RPMI8226 (cell line): ENCODE data around the gene SMC5.
"Not testable (repeated sequence)": the region's sequence is repeated elsewhere in the genome, so short reads cannot be mapped to it uniquely, and the experiment has no call there.

Experiments
- DNase-seq: peaks from one replicate; pipeline ENCODE4 v3.0.0-alpha.2; 2015

The SMC5 gene

DNA sequence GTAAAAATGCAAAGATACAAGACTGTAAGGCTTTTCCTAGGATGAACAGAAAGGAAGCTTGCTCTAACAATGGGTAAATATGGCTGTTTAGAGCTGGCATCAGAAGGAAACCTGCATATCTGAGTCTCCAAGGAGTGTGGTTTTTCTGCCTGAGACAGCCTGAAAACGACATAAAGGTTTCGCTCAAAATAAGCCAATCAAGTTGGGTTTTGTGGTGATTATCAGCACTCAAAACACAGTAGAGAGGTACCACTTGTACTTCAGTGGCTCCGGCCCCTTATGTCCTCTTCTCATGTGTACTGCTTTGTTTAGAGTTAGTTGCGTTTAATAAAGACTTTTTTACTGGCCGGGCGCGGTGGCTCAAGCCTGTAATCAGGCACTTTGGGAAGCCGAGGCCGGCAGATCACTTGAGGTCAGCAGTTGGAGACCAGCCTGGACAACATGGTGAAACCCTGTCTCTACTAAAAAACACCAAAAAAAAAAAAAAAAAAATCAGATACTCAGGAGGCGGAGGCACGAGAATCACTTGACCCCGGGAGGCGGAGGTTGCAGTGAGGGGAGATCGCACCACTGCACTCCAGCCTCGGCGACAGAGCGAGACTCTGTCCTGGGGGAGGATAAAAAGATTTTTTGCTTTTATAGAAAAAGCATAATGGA is 116.3 kb downstream of the SMC5 start:
- DNase-seq = no peak

DNA sequence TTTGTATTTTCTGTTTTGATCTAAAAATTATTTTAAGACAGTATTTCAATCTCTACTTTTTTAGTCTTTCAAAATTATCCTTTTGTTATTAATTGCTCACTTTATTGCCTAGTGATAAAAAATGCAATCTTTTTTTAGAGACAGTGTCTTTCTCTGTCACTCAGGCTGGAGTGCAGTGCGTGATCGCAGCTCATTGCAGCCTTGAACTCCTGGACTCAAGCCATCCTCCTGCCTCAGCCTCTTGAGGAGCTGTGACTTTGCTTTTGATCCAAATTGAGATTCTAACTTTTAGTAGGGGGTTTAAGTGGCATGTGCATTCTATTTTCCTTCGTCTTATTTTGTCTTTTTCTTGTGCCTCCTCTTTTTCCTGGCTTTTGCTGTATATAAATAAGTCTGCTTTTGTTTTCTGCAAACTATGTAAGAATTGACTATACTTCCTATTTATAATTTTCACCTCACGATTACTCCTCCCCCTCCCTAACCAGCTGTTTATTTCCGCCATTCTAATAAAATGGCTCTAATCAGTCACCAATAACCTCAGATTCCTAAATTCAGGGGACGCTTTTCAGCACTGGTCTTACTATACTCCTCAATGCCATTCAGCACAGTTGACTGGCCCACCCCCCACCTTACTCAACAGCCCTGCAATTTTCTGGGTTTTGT is 123.4 kb downstream of the SMC5 start:
- no peak for DNase-seq

DNA sequence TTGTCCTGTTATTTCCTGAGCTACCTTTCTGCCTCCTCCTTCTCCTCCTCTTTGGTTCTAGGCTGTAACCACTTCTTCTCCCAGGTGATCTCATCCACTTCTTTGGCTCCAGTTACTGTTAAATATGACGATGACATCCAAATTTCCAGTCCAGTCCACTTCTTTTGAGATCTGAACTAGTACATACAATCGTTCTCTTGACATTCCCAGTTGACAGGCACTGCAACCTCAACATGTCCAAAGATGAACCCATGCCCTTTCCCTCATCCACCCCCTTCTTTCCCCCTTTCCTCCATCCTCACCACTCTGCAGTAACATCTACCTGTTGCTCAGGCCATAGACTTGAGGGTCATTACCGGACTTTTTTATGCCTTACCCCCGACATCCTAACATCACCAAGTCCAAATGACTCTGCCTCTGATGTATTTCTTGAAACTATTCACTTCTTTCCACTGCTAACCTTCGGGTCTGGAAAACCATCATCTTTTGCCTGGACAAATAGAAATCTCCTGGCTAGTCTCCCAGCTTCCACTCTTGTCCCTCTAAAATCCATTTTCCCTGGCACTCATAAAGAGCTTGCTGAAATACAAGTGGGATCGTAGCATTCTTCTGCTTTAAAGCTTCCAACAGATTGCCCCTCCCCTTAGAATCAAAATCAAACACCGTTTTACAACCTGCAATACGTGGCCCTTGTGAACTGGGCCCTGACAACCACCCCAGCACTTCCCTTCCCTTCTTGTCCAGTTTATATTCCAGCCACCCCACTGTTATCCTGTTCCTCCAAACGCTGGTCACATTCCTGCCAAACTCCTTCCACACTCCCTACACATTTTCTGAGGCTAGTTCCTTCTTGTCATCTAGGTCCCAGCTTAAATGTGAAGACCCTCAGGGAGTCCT is 124.2 kb downstream of the SMC5 start:
- DNase-seq = no peak

DNA sequence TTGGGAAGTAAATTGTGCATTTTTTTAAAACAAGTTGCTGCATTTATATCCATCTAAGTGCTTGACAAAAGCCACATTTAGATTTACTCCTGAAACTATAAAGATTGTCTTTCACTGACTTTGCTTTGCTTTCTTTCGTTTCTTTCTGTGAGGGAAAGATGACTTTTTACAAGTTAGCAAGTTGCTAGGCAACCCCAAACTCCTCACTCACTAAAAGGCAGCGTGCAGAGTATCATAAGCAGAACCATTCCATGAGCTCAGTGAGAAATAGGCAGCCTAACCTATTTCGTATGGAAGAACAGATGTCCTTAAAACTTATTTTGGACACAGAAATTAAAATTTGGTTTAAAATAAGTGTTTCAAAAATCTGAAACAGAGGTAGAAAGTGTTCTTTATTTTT is 126.6 kb downstream of the SMC5 start:
- DNase-seq = no peak

DNA sequence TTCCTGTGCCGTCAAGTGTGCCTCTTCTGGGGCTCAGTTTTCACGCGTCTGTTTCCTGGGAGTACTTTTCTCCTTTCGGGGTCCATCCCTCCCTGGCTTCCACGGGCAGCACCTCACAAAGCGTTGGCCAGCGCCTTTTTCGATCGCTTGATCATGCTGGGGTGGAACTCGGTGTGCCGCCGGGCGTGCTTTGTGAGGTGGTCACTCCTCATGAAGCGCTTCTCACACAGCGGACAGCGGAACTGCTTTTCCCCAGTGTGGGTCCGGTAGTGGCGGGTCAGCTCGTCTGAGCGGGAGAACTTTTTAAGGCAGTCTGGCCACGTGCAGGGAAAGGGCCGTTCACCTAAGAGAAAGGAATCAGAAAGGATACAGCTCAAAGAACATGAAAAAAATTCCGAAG is 128.9 kb downstream of the SMC5 start:
- DNase-seq = no peak

- DNase-seq = no peak
These were observed 130.4 kb downstream of the SMC5 start for GRCh38 chr9:70389188-70389587.

DNA sequence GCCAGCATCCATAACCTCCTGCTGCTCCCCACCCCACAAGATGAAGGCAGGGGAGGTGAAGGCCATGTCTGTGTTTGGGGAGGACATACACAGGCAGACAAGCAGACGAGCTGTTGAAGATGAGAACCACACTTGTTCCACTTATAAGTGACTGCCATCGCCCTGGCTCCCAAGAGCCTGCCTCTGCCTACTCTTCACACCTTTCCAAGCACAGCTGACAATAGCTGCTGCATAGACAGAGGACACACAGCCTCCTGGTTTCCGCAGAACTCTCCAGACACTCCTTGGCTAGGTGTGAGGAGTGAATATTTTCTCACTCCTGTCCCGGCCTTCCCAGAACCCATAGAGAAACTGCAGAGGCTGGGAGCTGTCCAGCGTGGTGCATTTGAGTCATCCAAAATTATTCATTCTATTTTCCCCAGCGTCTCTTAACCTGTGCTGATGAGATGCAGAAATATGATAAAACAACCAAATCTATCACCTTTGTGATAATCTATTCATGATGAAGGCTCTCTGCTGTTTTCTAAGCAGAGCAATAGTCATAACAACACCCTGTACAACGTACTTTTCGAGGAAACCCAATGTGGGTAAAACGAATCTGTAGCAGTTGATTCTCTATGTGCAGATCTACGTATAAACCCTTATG is 131.0 kb downstream of the SMC5 start:
- no peak for DNase-seq

DNA sequence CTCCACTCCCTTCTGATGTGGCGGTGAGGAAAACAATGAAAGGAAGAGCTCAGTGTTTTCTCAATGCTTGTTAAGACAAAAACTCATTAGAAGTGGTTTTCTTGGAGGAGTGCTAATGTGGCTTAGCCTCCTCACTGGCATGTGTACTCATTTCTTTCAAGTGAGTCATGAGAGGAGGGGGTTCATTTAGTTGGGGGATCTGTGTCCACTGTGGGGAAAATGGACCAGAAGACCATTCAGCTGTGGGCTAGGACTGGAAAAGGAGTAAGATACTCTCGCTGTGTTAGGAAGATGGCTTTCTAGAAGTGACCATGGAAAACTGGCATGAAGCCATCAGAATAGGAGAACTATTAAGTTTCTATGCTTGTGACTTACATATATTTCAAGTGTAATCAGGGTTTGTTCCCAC is 132.2 kb downstream of the SMC5 start:
- no peak for DNase-seq

DNA sequence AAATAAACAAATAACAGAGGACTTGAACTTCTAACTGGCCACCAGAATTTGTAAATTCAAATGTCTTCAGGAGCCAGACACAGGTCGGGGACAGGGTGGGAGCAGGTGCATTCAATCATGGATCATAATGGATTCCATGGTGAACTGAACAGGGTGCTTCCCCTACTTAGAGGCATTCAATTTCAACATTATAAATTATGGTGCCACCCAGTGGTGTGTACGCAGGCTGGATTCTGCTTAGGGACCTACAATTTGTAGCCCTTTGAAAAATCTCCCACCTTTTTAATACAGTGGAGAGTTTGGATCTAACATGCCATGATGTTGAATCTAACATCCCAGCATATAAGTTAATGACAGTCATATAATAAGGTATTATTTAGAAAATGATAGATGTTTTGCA is 133.4 kb downstream of the SMC5 start:
- DNase-seq = no peak

DNA sequence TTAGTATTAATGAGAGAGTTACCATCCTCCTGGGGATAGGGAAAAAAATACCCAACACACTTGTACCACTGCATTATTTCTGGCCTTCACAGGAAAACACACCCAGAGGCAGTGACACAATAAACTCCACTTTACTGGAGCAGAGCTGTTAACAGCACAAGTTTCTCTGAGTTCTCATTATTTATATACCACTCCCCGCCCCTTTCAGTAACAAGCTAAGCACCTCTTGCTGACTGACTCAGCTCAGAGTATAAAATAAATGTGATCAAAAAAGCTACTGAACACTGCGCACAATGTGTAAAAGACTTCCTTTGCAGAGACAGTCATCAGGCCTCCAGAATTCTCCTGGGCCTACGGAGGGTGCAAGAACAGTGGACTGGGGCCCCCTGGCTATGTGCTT is 134.1 kb downstream of the SMC5 start:
- no peak for DNase-seq

DNA sequence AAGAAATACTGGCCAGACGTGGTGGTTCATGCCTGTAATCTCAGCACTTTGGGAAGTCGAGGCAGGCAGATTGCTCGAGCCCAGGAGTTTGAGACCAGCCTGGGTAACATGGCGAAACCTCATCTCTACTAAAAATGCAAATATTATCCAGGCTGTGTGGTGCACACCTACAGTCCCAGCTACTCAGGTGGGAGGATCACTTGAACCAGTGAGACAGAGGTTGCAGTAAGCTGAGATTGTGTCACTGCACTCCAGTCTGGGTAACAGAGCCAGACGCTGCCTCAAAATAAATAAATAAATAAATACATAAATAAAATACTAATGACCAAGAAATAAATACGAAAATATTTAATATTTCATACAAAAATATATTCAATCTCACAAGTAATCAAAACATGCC is 136.9 kb downstream of the SMC5 start:
- DNase-seq = no peak

GRCh38 chr9:70398145-70398556 is 139.4 kb downstream of the SMC5 start:
- DNase-seq = peak; percentile 59

- no peak for DNase-seq
These were observed 140.4 kb downstream of the SMC5 start for GRCh38 chr9:70399141-70399540.

- DNase-seq = no peak
These were observed 141.5 kb downstream of the SMC5 start for GRCh38 chr9:70400107-70400892.

- DNase-seq = not testable (repeated sequence)
These were observed 142.5 kb downstream of the SMC5 start for GRCh38 chr9:70401241-70401640.

GRCh38 chr9:70402213-70402612 is 143.4 kb downstream of the SMC5 start:
- no peak for DNase-seq

DNA sequence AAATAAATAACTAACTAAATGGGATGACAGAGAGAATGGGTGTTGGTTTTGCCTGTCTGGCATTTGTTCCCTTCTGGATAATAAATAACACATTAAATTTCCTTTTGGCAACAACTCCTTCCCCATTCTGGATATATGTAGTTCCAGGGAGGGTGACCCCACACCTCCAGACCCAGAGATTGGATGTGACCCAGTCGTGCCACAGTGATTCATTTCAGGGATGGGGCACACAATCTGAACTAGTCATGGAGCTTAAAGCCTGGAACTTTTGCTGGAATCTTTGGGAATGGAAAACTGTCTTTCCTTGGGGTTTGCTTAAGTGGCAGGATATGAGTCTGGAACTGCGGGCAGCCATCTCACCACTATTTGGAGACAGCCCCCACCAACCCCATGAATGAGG is 144.4 kb downstream of the SMC5 start:
- no peak for DNase-seq

GRCh38 chr9:70403618-70404025 is 144.8 kb downstream of the SMC5 start:
- no peak for DNase-seq

- no peak for DNase-seq
These were observed 145.5 kb downstream of the SMC5 start for GRCh38 chr9:70404261-70404660.
